DOHH2 (cell line): Measurements from ENCODE around the gene IFITM2.

Experiments used
- H3F3A ChIP-seq: fragments of 200-600 bp; sonication (generic), shearing (Covaris generic); 2 replicates; pipeline ENCODE4 v1.6.0; 2016; ENCODE audit warnings: antibody characterized with exemption, mild to moderate bottlenecking; ENCODE audit not compliant: control insufficient read depth, insufficient read depth
- H3K27ac ChIP-seq: fragments of 200-600 bp; sonication (generic); 2 replicates; pipeline ENCODE4 v1.5.1; 2014; ENCODE audit warnings: low read depth, mild to moderate bottlenecking, low read length, moderate library complexity
- H3K27me3 ChIP-seq: fragments of 200-600 bp; sonication (generic); 2 replicates; pipeline ENCODE4 v1.6.1; 2014; ENCODE audit warnings: mild to moderate bottlenecking, low read length, mixed read lengths; ENCODE audit not compliant: control insufficient read depth
- H3K36me3 ChIP-seq: fragments of 200-600 bp; sonication (generic); 2 replicates; pipeline ENCODE4 v1.6.1; 2014; ENCODE audit warnings: mild to moderate bottlenecking, low read length, moderate library complexity, mixed read lengths; ENCODE audit not compliant: control insufficient read depth
- H3K4me1 ChIP-seq: fragments of 200-600 bp; sonication (generic); 2 replicates; pipeline ENCODE4 v1.6.1; 2014; ENCODE audit warnings: mild to moderate bottlenecking, low read length, mixed read lengths; ENCODE audit not compliant: control insufficient read depth
- H3K4me2 ChIP-seq: fragments of 200-600 bp; sonication (generic); 2 replicates; pipeline ENCODE4 v1.6.0; 2014; ENCODE audit warnings: mild to moderate bottlenecking, low read length, moderate library complexity
- H3K4me3 ChIP-seq: fragments of 200-600 bp; sonication (generic); 2 replicates; pipeline ENCODE4 v1.5.1; 2014; ENCODE audit warnings: mild to moderate bottlenecking, low read length, mixed read lengths
- H3K79me2 ChIP-seq: fragments of 200-600 bp; sonication (generic); 2 replicates; pipeline ENCODE4 v1.6.1; 2014; ENCODE audit warnings: mild to moderate bottlenecking, low read length, mixed read lengths; ENCODE audit not compliant: control insufficient read depth
- H3K9me2 ChIP-seq: fragments of 200-600 bp; sonication (generic); replicated peaks from 2 replicates; pipeline ENCODE4 v1.6.1; 2014; ENCODE audit warnings: mild to moderate bottlenecking, low read length, mixed read lengths; ENCODE audit not compliant: control insufficient read depth
- H3K9me3 ChIP-seq: fragments of 200-600 bp; sonication (generic); 2 replicates; pipeline ENCODE4 v1.6.1; 2014; ENCODE audit warnings: antibody characterized with exemption, low read length, mixed read lengths; ENCODE audit not compliant: control insufficient read depth, insufficient read depth
- H4K20me1 ChIP-seq: fragments of 200-600 bp; sonication (generic); 2 replicates; pipeline ENCODE4 v1.6.0; 2014; ENCODE audit warnings: low read depth, mild to moderate bottlenecking, antibody characterized with exemption, low read length, moderate library complexity; ENCODE audit not compliant: control insufficient read depth, insufficient read depth
- CTCF ChIP-seq: fragments of 200-600 bp; sonication (generic); IDR thresholded peaks from one replicate; pipeline ENCODE4 v1.5.1; 2014; ENCODE audit warnings: antibody characterized with exemption, mild to moderate bottlenecking, low read depth, low read length; ENCODE audit not compliant: poor library complexity, severe bottlenecking
- EZH2phosphoT487 ChIP-seq: fragments of 200-600 bp; sonication (generic); IDR thresholded peaks from 2 replicates; pipeline ENCODE4 v1.6.1; 2017; ENCODE audit warnings: borderline replicate concordance, mild to moderate bottlenecking, antibody characterized with exemption, low read length, moderate library complexity, mixed read lengths

The IFITM2 gene

GRCh38 chr11:294780-295179 lies 12.8 kb upstream of the IFITM2 start:
- Histone ChIP-seq H3K9me2 (no peaks in the 10 kb centered on the region), H3K79me2 (no peaks in the 10 kb centered on the region), H3K9me3 (no peaks in the 10 kb centered on the region), H3K27ac (no peak overlapping the region), H3K36me3 (no peaks in the 10 kb centered on the region), H3K27me3 (no peaks in the 10 kb centered on the region), H4K20me1 (no peaks in the 10 kb centered on the region), H3K4me2 (no peak overlapping the region), H3K4me3 (no peak overlapping the region), H3K4me1 (peaks cover 8% of the 10 kb centered on the region), H3F3A (no peaks in the 10 kb centered on the region)
- TF ChIP-seq CTCF (no peak), EZH2phosphoT487 (no peak)

GRCh38 chr11:295351-296170 lies 12.1 kb upstream of the IFITM2 start:
- H3K36me3 ChIP-seq, result no peaks in the 10 kb centered on the region
- no peak for TF ChIP-seq CTCF
- no peak for TF ChIP-seq EZH2phosphoT487

GRCh38 chr11:296171-297050 lies 11.2 kb upstream of the IFITM2 start:
- no peak for TF ChIP-seq CTCF
- Histone ChIP-seq H3K4me2 (no peak overlapping the region), H3K9me3 (no peaks in the 10 kb centered on the region), H3K79me2 (no peaks in the 10 kb centered on the region), H3K36me3 (no peaks in the 10 kb centered on the region), H3K4me3 (no peak overlapping the region), H3K27me3 (peaks cover 6% of the 10 kb centered on the region; the same call in 1 of the 2 replicates), H3K4me1 (no peaks in the 10 kb centered on the region), H3K9me2 (no peaks in the 10 kb centered on the region), H3K27ac (no peak overlapping the region), H3F3A (no peaks in the 10 kb centered on the region), H4K20me1 (no peaks in the 10 kb centered on the region)

More at GRCh38 chr11:295351-296170, 12.1 kb upstream of the IFITM2 start:
- H3K4me1 ChIP-seq, result 0 out of 2 replicates have a peak, but pooled peaks cover under 1% of the 10 kb centered on the region
- H3K27ac ChIP-seq, result no peak overlapping the region
- H3K4me3 ChIP-seq, result no peak overlapping the region
- H3K9me2 ChIP-seq, result no peaks in the 10 kb centered on the region
- H3K27me3 ChIP-seq, result peaks cover 5% of the 10 kb centered on the region; the same call in 1 of the 2 replicates
- no peaks in the 10 kb centered on the region for H4K20me1 ChIP-seq
- no peaks in the 10 kb centered on the region for H3K79me2 ChIP-seq
- no peaks in the 10 kb centered on the region for H3F3A ChIP-seq
- H3K4me2 ChIP-seq, result no peak overlapping the region
- no peaks in the 10 kb centered on the region for H3K9me3 ChIP-seq
